Lower leg skin (tissue), 3 donors: ENCODE measurements around the gene GSTA3.

Experiments
- POLR2A ChIP-seq, 2 donors: fragments of 450-650 bp; IDR thresholded peaks; one replicate each; pipeline ENCODE4 v1.6.1; 2016 to 2017; ENCODE audit warnings: antibody characterized with exemption in 2 of 2, mild to moderate bottlenecking in 1 of 2, moderate library complexity in 1 of 2
- TF ChIP-seq, protein P1 (sequence below), 3 donors: fragments of 450-650 bp; IDR thresholded peaks; one replicate each; pipeline ENCODE4 v1.5.1; 2016; ENCODE audit warnings: antibody characterized with exemption in 3 of 3, mild to moderate bottlenecking in 3 of 3, moderate library complexity in 2 of 3

GRCh38 chr6:52872031-52872430 lies 37.5 kb downstream of the GSTA3 start:
- TF ChIP-seq, protein P1, sequence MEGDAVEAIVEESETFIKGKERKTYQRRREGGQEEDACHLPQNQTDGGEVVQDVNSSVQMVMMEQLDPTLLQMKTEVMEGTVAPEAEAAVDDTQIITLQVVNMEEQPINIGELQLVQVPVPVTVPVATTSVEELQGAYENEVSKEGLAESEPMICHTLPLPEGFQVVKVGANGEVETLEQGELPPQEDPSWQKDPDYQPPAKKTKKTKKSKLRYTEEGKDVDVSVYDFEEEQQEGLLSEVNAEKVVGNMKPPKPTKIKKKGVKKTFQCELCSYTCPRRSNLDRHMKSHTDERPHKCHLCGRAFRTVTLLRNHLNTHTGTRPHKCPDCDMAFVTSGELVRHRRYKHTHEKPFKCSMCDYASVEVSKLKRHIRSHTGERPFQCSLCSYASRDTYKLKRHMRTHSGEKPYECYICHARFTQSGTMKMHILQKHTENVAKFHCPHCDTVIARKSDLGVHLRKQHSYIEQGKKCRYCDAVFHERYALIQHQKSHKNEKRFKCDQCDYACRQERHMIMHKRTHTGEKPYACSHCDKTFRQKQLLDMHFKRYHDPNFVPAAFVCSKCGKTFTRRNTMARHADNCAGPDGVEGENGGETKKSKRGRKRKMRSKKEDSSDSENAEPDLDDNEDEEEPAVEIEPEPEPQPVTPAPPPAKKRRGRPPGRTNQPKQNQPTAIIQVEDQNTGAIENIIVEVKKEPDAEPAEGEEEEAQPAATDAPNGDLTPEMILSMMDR (IDR thresholded peaks at IDR 0.05), result no peak
- no peak for TF ChIP-seq POLR2A (IDR thresholded peaks at IDR 0.05)
